IMR-90 (cell line): Measurements from ENCODE around the gene TOGARAM2. TPM values are rescaled to one million over a fixed set of nuclear protein-coding genes. Genes with fewer than 3 reads are reported as not detected.

Source experiments
- ATAC-seq: fragments of 200-7000 bp; cut with Tn5 transposase; 2 replicates; pipeline ENCODE4 v1.9.1; 2020; ENCODE audit warnings: low read depth, mild to moderate bottlenecking, moderate library complexity
- BruUV-seq: library from RNA; stranded (reverse); fragments of 400-500 nt; replicated peaks from 2 replicates; lab custom pipeline; 2021; lab: Mats Ljungman, UMichigan
- CTCF ChIA-PET: fragments of 300-600 bp; formaldehyde crosslinking; extraction: SDS; loops from one replicate; lab custom pipeline; 2021; ENCODE audit warnings: antibody characterized with exemption; lab: Yijun Ruan, JAX
- POLR2A ChIA-PET: fragments of 300-600 bp; sonication (Branson Sonifier 250); formaldehyde crosslinking; loops from one replicate; lab custom pipeline; 2022; ENCODE audit warnings: antibody characterized with exemption; ENCODE audit not compliant: unreplicated experiment; lab: Charles Lee
- DNase-seq: peaks from one replicate; pipeline ENCODE4 v3.0.0; 2013
- H2AFZ ChIP-seq: replicated peaks from 2 replicates; pipeline ENCODE3; 2013; ENCODE audit warnings: low read length, mild to moderate bottlenecking; ENCODE audit not compliant: poor library complexity
- H2AK5ac ChIP-seq: 2 replicates; pipeline ENCODE4 v1.6.1; 2013; ENCODE audit warnings: low read depth, low read length, inconsistent platforms
- H2AK9ac ChIP-seq: replicated peaks from 2 replicates; pipeline ENCODE3; 2013; ENCODE audit warnings: mild to moderate bottlenecking, low read depth, low read length, moderate library complexity; ENCODE audit not compliant: poor library complexity
- H2BK120ac ChIP-seq: 2 replicates; pipeline ENCODE4 v1.6.1; 2013; ENCODE audit warnings: low read depth, low read length, inconsistent platforms
- H2BK15ac ChIP-seq: 3 replicates; pipeline ENCODE4 v1.6.1; 2013; ENCODE audit warnings: low read depth, low read length, inconsistent platforms
- H2BK20ac ChIP-seq: 2 replicates; pipeline ENCODE4 v1.6.1; 2013; ENCODE audit warnings: low read depth, mild to moderate bottlenecking, inconsistent platforms, low read length, moderate library complexity
- H2BK5ac ChIP-seq: 2 replicates; pipeline ENCODE4 v1.6.1; 2013; ENCODE audit warnings: mild to moderate bottlenecking, low read depth, low read length, inconsistent platforms; ENCODE audit not compliant: poor library complexity, severe bottlenecking
- H3K14ac ChIP-seq: replicated peaks from 2 replicates; pipeline ENCODE4 v1.6.1; 2013; ENCODE audit warnings: low read depth, low read length, inconsistent platforms
- H3K18ac ChIP-seq: 2 replicates; pipeline ENCODE4 v1.6.1; 2013; ENCODE audit warnings: low read depth, low read length, control low read depth
- H3K23ac ChIP-seq: 2 replicates; pipeline ENCODE4 v1.6.1; 2013; ENCODE audit warnings: low read depth, low read length, inconsistent platforms
- H3K27ac ChIP-seq: 2 replicates; pipeline ENCODE4 v1.5.1; 2013; ENCODE audit warnings: mild to moderate bottlenecking, control low read depth, low read length; ENCODE audit not compliant: insufficient read depth
- H3K27me3 ChIP-seq: 2 replicates; pipeline ENCODE4 v1.6.1; 2013; ENCODE audit warnings: low read length; ENCODE audit not compliant: control insufficient read depth, insufficient read depth
- H3K36me3 ChIP-seq: 2 replicates; pipeline ENCODE4 v1.6.1; 2013; ENCODE audit warnings: low read length, mixed read lengths; ENCODE audit not compliant: control insufficient read depth, insufficient read depth
- H3K4ac ChIP-seq: 2 replicates; pipeline ENCODE4 v1.6.1; 2013; ENCODE audit warnings: low read depth, low read length, inconsistent platforms
- H3K4me1 ChIP-seq: 2 replicates; pipeline ENCODE4 v1.6.1; 2013; ENCODE audit warnings: low read length, mixed read lengths; ENCODE audit not compliant: control insufficient read depth, insufficient read depth
- H3K4me2 ChIP-seq: 2 replicates; pipeline ENCODE4 v1.6.1; 2013; ENCODE audit warnings: low read depth, mild to moderate bottlenecking, control low read depth, low read length, moderate library complexity
- H3K4me3 ChIP-seq: 2 replicates; pipeline ENCODE4 v1.5.1; 2013; ENCODE audit warnings: low read depth, mild to moderate bottlenecking, control low read depth, low read length, moderate library complexity; ENCODE audit not compliant: insufficient read depth
- H3K56ac ChIP-seq: 2 replicates; pipeline ENCODE4 v1.6.1; 2013; ENCODE audit warnings: low read length, inconsistent platforms; ENCODE audit not compliant: insufficient read depth; ENCODE audit errors: extremely low read depth
- H3K79me1 ChIP-seq, 2 experiments: 2 replicates each; pipeline ENCODE4 v1.6.1; 2013; ENCODE audit warnings: low read length in 2 of 2, inconsistent platforms in 1 of 2, low read depth in 1 of 2
- H3K9ac ChIP-seq: 2 replicates; pipeline ENCODE4 v1.6.1; 2013; ENCODE audit warnings: low read depth, low read length, control low read depth
- H3K9me1 ChIP-seq: 2 replicates; pipeline ENCODE4 v1.6.1; 2013; ENCODE audit warnings: low read length, inconsistent platforms; ENCODE audit not compliant: insufficient read depth
- H3K9me3 ChIP-seq: 2 replicates; pipeline ENCODE4 v1.6.1; 2013; ENCODE audit warnings: low read length; ENCODE audit not compliant: control insufficient read depth, insufficient read depth
- H4K20me1 ChIP-seq: 2 replicates; pipeline ENCODE4 v1.6.1; 2013; ENCODE audit warnings: low read length, inconsistent platforms; ENCODE audit not compliant: insufficient read depth
- H4K5ac ChIP-seq: 2 replicates; pipeline ENCODE4 v1.6.1; 2013; ENCODE audit warnings: mild to moderate bottlenecking, low read depth, low read length, control low read depth
- H4K8ac ChIP-seq, 2 experiments: 2 replicates each; pipeline ENCODE4 v1.6.1; 2013; ENCODE audit warnings: low read depth in 2 of 2, low read length in 2 of 2, control low read depth in 1 of 2, inconsistent platforms in 1 of 2
- H4K91ac ChIP-seq: 2 replicates; pipeline ENCODE4 v1.6.1; 2013; ENCODE audit warnings: low read depth, low read length, inconsistent platforms; ENCODE audit not compliant: insufficient read depth
- BHLHE40 ChIP-seq: fragments of 150-350 bp; IDR thresholded peaks from 2 replicates; pipeline ENCODE4 v1.6.1; 2016; ENCODE audit warnings: mild to moderate bottlenecking, low read depth, low read length
- CEBPB ChIP-seq: IDR thresholded peaks from 2 replicates; pipeline ENCODE4 v1.6.1; 2012; ENCODE audit warnings: low read depth, low read length, improper control_type of control experiment
- CHD1 ChIP-seq: IDR thresholded peaks from 2 replicates; pipeline ENCODE4 v1.6.1; 2012; ENCODE audit warnings: low read depth, low read length, improper control_type of control experiment
- CTCF ChIP-seq: conservative IDR thresholded peaks from 2 replicates; pipeline ENCODE4 v1.5.1; 2012; ENCODE audit warnings: mild to moderate bottlenecking, low read depth, low read length, improper control_type of control experiment
- FOS ChIP-seq: fragments of 150-350 bp; IDR thresholded peaks from 2 replicates; pipeline ENCODE4 v1.6.1; 2016; ENCODE audit warnings: low read depth, low read length
- MAFK ChIP-seq: IDR thresholded peaks from 2 replicates; pipeline ENCODE4 v1.6.1; 2012; ENCODE audit warnings: low read depth, low read length, improper control_type of control experiment
- POLR2A ChIP-seq: IDR thresholded peaks from 2 replicates; pipeline ENCODE4 v1.6.1; 2012; ENCODE audit warnings: mild to moderate bottlenecking, low read depth, low read length
- RAD21 ChIP-seq: IDR thresholded peaks from 2 replicates; pipeline ENCODE4 v1.6.1; 2012; ENCODE audit warnings: low read length, improper control_type of control experiment
- RFX5 ChIP-seq: IDR thresholded peaks from 2 replicates; pipeline ENCODE4 v1.8.0; 2012; ENCODE audit warnings: low read depth, mild to moderate bottlenecking, low read length, moderate library complexity
- SMC3 ChIP-seq: fragments of 150-350 bp; IDR thresholded peaks from 2 replicates; pipeline ENCODE4 v1.6.1; 2016; ENCODE audit warnings: low read depth, mild to moderate bottlenecking, antibody characterized with exemption, low read length, moderate library complexity
- USF2 ChIP-seq: fragments of 150-350 bp; IDR thresholded peaks from 2 replicates; pipeline ENCODE4 v1.6.1; 2017; ENCODE audit warnings: mild to moderate bottlenecking, antibody characterized with exemption, low read length, low read depth
- WGBS, 2 experiments: methylation state at CpG; one replicate each; pipeline versions ENCODE4 v1.1.5 to v1.1.7; 2013; ENCODE audit warnings: missing lambda C conversion rate in 2 of 2; ENCODE audit not compliant: insufficient read length in 1 of 2; ENCODE audit errors: extremely low coverage in 2 of 2; 5-methylcytosine and 5-hydroxymethylcytosine counted together
- dilution Hi-C: fragments of 300-500 bp; cut with HindIII; formaldehyde crosslinking; loops from one replicate; pipeline ENCODE4 v1.14.3; 2018; ENCODE audit warnings: low sequenced_read_pairs; ENCODE audit not compliant: unreplicated experiment
- in situ Hi-C: fragments of 300-500 bp; cut with MboI; formaldehyde crosslinking; loops from 3 replicates; pipeline ENCODE4 v1.14.3; 2019; ENCODE audit warnings: low sequenced_read_pairs, inconsistent platforms, mixed read lengths
- intact Hi-C: fragments of 100-400 bp; cut with micrococcal nuclease; formaldehyde crosslinking; loops from 2 replicates; pipeline ENCODE4 v1.10.0; 2022
- polyA plus RNA-seq, 3 experiments: library from polyadenylated mRNA; depleted of rRNA; stranded (reverse); fragments of >200 nt; gene quantifications; 2 replicates each; pipeline ENCODE4 v1.2.3, GENCODE V29; 2012; ENCODE audit warnings: low replicate concordance in 1 of 3
- total RNA-seq: library from RNA; depleted of rRNA; stranded (reverse); fragments of >200 nt; gene quantifications from 2 replicates; pipeline ENCODE4 v1.2.3, GENCODE V29; 2012
- TF ChIP-seq, protein P1 (sequence below): fragments of 150-350 bp; IDR thresholded peaks from 2 replicates; pipeline ENCODE4 v1.6.1; 2016; ENCODE audit warnings: low read depth, mild to moderate bottlenecking, low read length, moderate library complexity, borderline replicate concordance

The TOGARAM2 gene
- total and polyA plus RNA-seq, 2 of the 4 experiments (the other 2 are of a cell fraction): under 0.01 to 0.38 TPM

DNA sequence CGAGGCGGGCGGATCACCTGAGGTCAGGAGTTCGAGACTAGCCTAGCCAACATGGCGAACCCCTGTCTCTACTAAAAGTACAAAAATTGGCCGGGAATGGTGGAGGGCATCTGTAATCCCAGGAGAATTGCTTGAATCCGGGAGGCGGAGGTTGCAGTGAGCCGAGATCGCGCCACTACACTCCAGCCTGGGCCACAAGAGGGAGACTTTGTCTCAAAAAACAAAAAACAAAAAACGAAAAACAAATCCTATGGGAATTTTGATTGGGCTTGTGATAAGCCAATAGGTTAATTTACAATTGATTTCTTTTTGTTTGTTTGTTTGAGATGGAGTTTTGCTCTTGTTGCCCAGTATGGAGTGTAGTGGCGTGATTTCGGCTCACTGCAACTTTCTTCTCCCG, 24.2 kb upstream of the TOGARAM2 start:
- H3K14ac ChIP-seq: no peak overlapping the region
- CTCF ChIA-PET: no interaction called here
- H2BK120ac ChIP-seq: no peak overlapping the region
- H3K4me1 ChIP-seq: peaks cover 8% of the 10 kb centered on the region
- no peak overlapping the region for H2AK9ac ChIP-seq
- in situ Hi-C loops (loop anchor here (5.0 kb wide), 2 partner anchors 235 to 1115 kb away; no protein-coding TSS in a partner anchor), intact Hi-C loops (loop anchor here (5.0 kb wide), 2 partner anchors 160 to 965 kb away; partner anchors contain the start of genes ALK and CLIP4), dilution Hi-C loops (loop anchor here (25.0 kb wide), 1 partner anchor 880 kb away; no protein-coding TSS in a partner anchor)
- H3K9me3 ChIP-seq: no peaks in the 10 kb centered on the region
- peaks cover 5% of the 10 kb centered on the region; the same call in 1 of the 2 replicates for H4K20me1 ChIP-seq
- H4K8ac ChIP-seq: no peak overlapping the region
- TF ChIP-seq RAD21 (peak; percentile 44), FOS (no peak), BHLHE40 (no peak), RFX5 (no peak), POLR2A (no peak), MAFK (no peak), CEBPB (no peak), CTCF (peak; percentile 38), SMC3 (no peak; the same call in 1 of the 2 replicates), USF2 (no peak), CHD1 (no peak)
- TF ChIP-seq, protein P1, sequence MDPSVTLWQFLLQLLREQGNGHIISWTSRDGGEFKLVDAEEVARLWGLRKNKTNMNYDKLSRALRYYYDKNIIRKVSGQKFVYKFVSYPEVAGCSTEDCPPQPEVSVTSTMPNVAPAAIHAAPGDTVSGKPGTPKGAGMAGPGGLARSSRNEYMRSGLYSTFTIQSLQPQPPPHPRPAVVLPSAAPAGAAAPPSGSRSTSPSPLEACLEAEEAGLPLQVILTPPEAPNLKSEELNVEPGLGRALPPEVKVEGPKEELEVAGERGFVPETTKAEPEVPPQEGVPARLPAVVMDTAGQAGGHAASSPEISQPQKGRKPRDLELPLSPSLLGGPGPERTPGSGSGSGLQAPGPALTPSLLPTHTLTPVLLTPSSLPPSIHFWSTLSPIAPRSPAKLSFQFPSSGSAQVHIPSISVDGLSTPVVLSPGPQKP: no peak
- H2BK5ac ChIP-seq: no peak overlapping the region
- peaks cover 5% of the 10 kb centered on the region; the same call in 1 of the 2 replicates for H3K9me1 ChIP-seq
- H3K36me3 ChIP-seq: no peaks in the 10 kb centered on the region
- H3K27ac ChIP-seq: no peak overlapping the region
- no peak overlapping the region for H3K4me2 ChIP-seq
- DNase-seq: no peak
- no peaks in the 10 kb centered on the region for H3K79me1 ChIP-seq
- POLR2A ChIA-PET: no interaction called here
- H3K9ac ChIP-seq: no peak overlapping the region
- H2BK20ac ChIP-seq: no peak overlapping the region
- H3K56ac ChIP-seq: no peak overlapping the region
- H3K27me3 ChIP-seq: no peaks in the 10 kb centered on the region
- no peak overlapping the region for H3K23ac ChIP-seq
- no TSS peak for BruUV-seq
- no peak overlapping the region for H2AK5ac ChIP-seq
- no peak overlapping the region for H4K5ac ChIP-seq
- no peak overlapping the region for H2AFZ ChIP-seq
- no CpG with 5 or more reads among the region's 15 CpGs for WGBS, 2 experiments
- ATAC-seq: no peak
- H3K4ac ChIP-seq: no peak overlapping the region
- no peak overlapping the region for H3K4me3 ChIP-seq
- no peak overlapping the region for H4K91ac ChIP-seq
- no peak overlapping the region for H3K18ac ChIP-seq
- H2BK15ac ChIP-seq: no peak overlapping the region
